ENCODE data around the gene CTAG1B.
"Not testable (repeated sequence)": the region's sequence is repeated elsewhere in the genome, so short reads cannot be mapped to it uniquely, and the experiment has no call there.

The CTAG1B gene

GRCh38 chrX:154619182-154619581, at the start of gene CTAG1B:
Gene CTAG1B (minus strand): TSS chrX:154619282. CDS start chrX:154619218, 64 bp downstream.
- not testable (repeated sequence) for DNase-seq (ENCODE audit: low spot score)

GRCh38 chrX:154661899-154662298, 42.8 kb upstream of the CTAG1B start:
- no peak for DNase-seq (ENCODE audit: low spot score)

GRCh38 chrX:154661170-154661569, 42.1 kb upstream of the CTAG1B start:
- no peak for DNase-seq (ENCODE audit: low spot score)

- DNase-seq (ENCODE audit: low spot score): no peak
Measured at GRCh38 chrX:154660541-154660940, 41.5 kb upstream of the CTAG1B start.

GRCh38 chrX:154658957-154659356, 39.9 kb upstream of the CTAG1B start:
- no peak for DNase-seq (ENCODE audit: low spot score)

- no peak for DNase-seq (ENCODE audit: low spot score)
Measured at GRCh38 chrX:154658187-154658586, 39.1 kb upstream of the CTAG1B start.

GRCh38 chrX:154657226-154657805, 38.2 kb upstream of the CTAG1B start:
- DNase-seq (ENCODE audit: low spot score): no peak

GRCh38 chrX:154655786-154656185, 36.7 kb upstream of the CTAG1B start:
- no peak for DNase-seq (ENCODE audit: low spot score)

GRCh38 chrX:154655346-154655745, 36.3 kb upstream of the CTAG1B start:
- DNase-seq (ENCODE audit: low spot score): no peak

GRCh38 chrX:154654925-154655324, 35.8 kb upstream of the CTAG1B start:
- no peak for DNase-seq (ENCODE audit: low spot score)

- no peak for DNase-seq (ENCODE audit: low spot score)
Measured at GRCh38 chrX:154654372-154654771, 35.3 kb upstream of the CTAG1B start.

GRCh38 chrX:154653413-154653812, 34.3 kb upstream of the CTAG1B start, which contains the start of gene CTAG2:
Gene CTAG2 (minus strand): TSS chrX:154653579. CDS start chrX:154653515, 64 bp downstream.
- DNase-seq (ENCODE audit: low spot score): not testable (repeated sequence)

GRCh38 chrX:154653048-154653401, 33.9 kb upstream of the CTAG1B start:
- no peak for DNase-seq (ENCODE audit: low spot score)

GRCh38 chrX:154652311-154653047, 33.4 kb upstream of the CTAG1B start:
- no peak for DNase-seq (ENCODE audit: low spot score)

GRCh38 chrX:154650221-154650510, 31.1 kb upstream of the CTAG1B start:
- no peak for DNase-seq (ENCODE audit: low spot score)

- DNase-seq (ENCODE audit: low spot score): no peak
Measured at GRCh38 chrX:154649503-154650220, 30.6 kb upstream of the CTAG1B start.

GRCh38 chrX:154648931-154649330, 29.8 kb upstream of the CTAG1B start:
- no peak for DNase-seq (ENCODE audit: low spot score)

- DNase-seq (ENCODE audit: low spot score): not testable (repeated sequence)
Measured at GRCh38 chrX:154645745-154646378, 26.8 kb upstream of the CTAG1B start.

GRCh38 chrX:154643708-154644107, 24.6 kb upstream of the CTAG1B start:
- DNase-seq (ENCODE audit: low spot score): not testable (repeated sequence)

GRCh38 chrX:154641740-154642139, 22.7 kb upstream of the CTAG1B start:
- not testable (repeated sequence) for DNase-seq (ENCODE audit: low spot score)

- not testable (repeated sequence) for DNase-seq (ENCODE audit: low spot score)
Measured at GRCh38 chrX:154633661-154634060, 14.6 kb upstream of the CTAG1B start.

- not testable (repeated sequence) for DNase-seq (ENCODE audit: low spot score)
Measured at GRCh38 chrX:154630949-154631348, 11.9 kb upstream of the CTAG1B start.

GRCh38 chrX:154628960-154629359, 9.9 kb upstream of the CTAG1B start:
- DNase-seq (ENCODE audit: low spot score): not testable (repeated sequence)

All from Ammon's horn (tissue), 1 donor.